ENCODE data around the gene C1orf210.

DNA sequence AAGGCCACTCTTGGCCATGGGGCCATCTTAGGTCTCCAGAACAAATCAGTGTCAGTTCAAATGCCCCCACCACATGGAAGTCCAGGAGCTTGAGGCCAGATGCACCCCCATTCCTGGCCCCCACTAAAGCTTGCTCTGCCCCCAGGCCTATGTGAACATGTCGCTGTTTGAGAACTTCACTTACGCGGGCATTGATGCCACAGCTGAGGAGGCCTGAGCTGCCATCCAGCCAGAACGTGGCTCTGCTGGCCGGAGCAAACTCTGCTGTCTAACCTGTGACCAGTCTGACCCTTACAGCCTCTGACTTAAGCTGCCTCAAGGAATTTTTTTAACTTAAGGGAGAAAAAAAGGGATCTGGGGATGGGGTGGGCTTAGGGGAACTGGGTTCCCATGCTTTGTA, 37.1 kb upstream of the C1orf210 start:
- TF ChIP-seq, protein P1, sequence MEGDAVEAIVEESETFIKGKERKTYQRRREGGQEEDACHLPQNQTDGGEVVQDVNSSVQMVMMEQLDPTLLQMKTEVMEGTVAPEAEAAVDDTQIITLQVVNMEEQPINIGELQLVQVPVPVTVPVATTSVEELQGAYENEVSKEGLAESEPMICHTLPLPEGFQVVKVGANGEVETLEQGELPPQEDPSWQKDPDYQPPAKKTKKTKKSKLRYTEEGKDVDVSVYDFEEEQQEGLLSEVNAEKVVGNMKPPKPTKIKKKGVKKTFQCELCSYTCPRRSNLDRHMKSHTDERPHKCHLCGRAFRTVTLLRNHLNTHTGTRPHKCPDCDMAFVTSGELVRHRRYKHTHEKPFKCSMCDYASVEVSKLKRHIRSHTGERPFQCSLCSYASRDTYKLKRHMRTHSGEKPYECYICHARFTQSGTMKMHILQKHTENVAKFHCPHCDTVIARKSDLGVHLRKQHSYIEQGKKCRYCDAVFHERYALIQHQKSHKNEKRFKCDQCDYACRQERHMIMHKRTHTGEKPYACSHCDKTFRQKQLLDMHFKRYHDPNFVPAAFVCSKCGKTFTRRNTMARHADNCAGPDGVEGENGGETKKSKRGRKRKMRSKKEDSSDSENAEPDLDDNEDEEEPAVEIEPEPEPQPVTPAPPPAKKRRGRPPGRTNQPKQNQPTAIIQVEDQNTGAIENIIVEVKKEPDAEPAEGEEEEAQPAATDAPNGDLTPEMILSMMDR (IDR thresholded peaks at IDR 0.05 in 8 of 11, conservative IDR thresholded peaks at IDR 0.05 in 3 of 11): no peak
- TF ChIP-seq POLR2A (IDR thresholded peaks at IDR 0.05): no peak

Data from spleen (tissue), 7 donors.